Bronchial epithelial cell (primary cell): Measurements from ENCODE around the gene NAA50. TPM values are rescaled to one million over a fixed set of nuclear protein-coding genes. Genes with fewer than 3 reads are reported as not detected.

Experiments
- total RNA-seq: library from RNA; depleted of rRNA; stranded (reverse); fragments of >200 nt; gene quantifications from 2 replicates; pipeline ENCODE4 v1.2.1, GENCODE V29; 2014

Gene NAA50
- total RNA-seq, 1 donor from 2014 or later: 133 TPM

Other genes starting within 250 kb of the NAA50 start
- gene SPICE1, start 231.1 kb downstream of the NAA50 start, total RNA-seq: 7.4 and 7.7 TPM in 2 replicates
- gene SIDT1, start 213.7 kb downstream of the NAA50 start, total RNA-seq: 0.53 and 1.3 TPM in 2 replicates
- gene USF3, start 49.6 kb downstream of the NAA50 start, total RNA-seq: 4.2 and 5.1 TPM in 2 replicates
- gene ATP6V1A, start 786 bp upstream of the NAA50 start, total RNA-seq: 55.5 and 69.1 TPM in 2 replicates
- 1.1 and 1.3 TPM in 2 replicates for gene GRAMD1C, start 92.5 kb upstream of the NAA50 start, total RNA-seq
- gene ZDHHC23, start 201.8 kb upstream of the NAA50 start, total RNA-seq: 1.3 TPM in 2 replicates